GM21526 (cell line): ENCODE data around the gene NRXN3.

Experiments
- ATAC-seq: cut with Tn5 transposase; IDR thresholded peaks from one replicate; pipeline ENCODE4 v1.9.1; 2021; ENCODE audit warnings: moderate library complexity; ENCODE audit not compliant: unreplicated experiment, low FRiP score

Gene NRXN3

GRCh38 chr14:79852950-79853744 lies 1683.0 kb downstream of the NRXN3 start:
- no peak for ATAC-seq

- ATAC-seq, result no peak
Measured at GRCh38 chr14:79855789-79856188, 1685.6 kb downstream of the NRXN3 start.

- ATAC-seq, result no peak
Measured at GRCh38 chr14:79856381-79856780, 1686.2 kb downstream of the NRXN3 start.

GRCh38 chr14:79861111-79861510 lies 1690.9 kb downstream of the NRXN3 start:
- no peak for ATAC-seq

GRCh38 chr14:79862045-79862444 lies 1691.9 kb downstream of the NRXN3 start:
- no peak for ATAC-seq

GRCh38 chr14:79871136-79871535 lies 1701.0 kb downstream of the NRXN3 start:
- no peak for ATAC-seq

- no peak for ATAC-seq
Measured at GRCh38 chr14:79878229-79878628, 1708.1 kb downstream of the NRXN3 start.

GRCh38 chr14:79878785-79879184 lies 1708.6 kb downstream of the NRXN3 start:
- ATAC-seq, result no peak

GRCh38 chr14:79881299-79881698 lies 1711.1 kb downstream of the NRXN3 start:
- ATAC-seq, result no peak

GRCh38 chr14:79890527-79890926 lies 1720.4 kb downstream of the NRXN3 start:
- ATAC-seq, result no peak

GRCh38 chr14:79896009-79896408 lies 1725.8 kb downstream of the NRXN3 start:
- ATAC-seq, result no peak

- ATAC-seq, result no peak
Measured at GRCh38 chr14:79899610-79900009, 1729.4 kb downstream of the NRXN3 start.

GRCh38 chr14:79904497-79904896 lies 1734.3 kb downstream of the NRXN3 start:
- no peak for ATAC-seq

- ATAC-seq, result no peak
Measured at GRCh38 chr14:79906994-79907393, 1736.8 kb downstream of the NRXN3 start.

- no peak for ATAC-seq
Measured at GRCh38 chr14:79910086-79910485, 1739.9 kb downstream of the NRXN3 start.

GRCh38 chr14:79911744-79912143 lies 1741.6 kb downstream of the NRXN3 start:
- no peak for ATAC-seq

- ATAC-seq, result no peak
Measured at GRCh38 chr14:79914595-79914994, 1744.4 kb downstream of the NRXN3 start.

- ATAC-seq, result no peak
Measured at GRCh38 chr14:79915406-79915805, 1745.2 kb downstream of the NRXN3 start.

- ATAC-seq, result no peak
Measured at GRCh38 chr14:79916281-79916680, 1746.1 kb downstream of the NRXN3 start.

GRCh38 chr14:79916892-79917291 lies 1746.7 kb downstream of the NRXN3 start:
- no peak for ATAC-seq
